Measurements from ENCODE around the gene CDK5RAP2. TPM values are rescaled to one million over a fixed set of nuclear protein-coding genes. Genes with fewer than 3 reads are reported as not detected.
"Not testable (repeated sequence)": the region's sequence is repeated elsewhere in the genome, so short reads cannot be mapped to it uniquely, and the experiment has no call there.

Gene CDK5RAP2
- total RNA-seq, 4 donors from 2014 or later, result 41.6 to 77.2 (median 43.2) TPM

DNA sequence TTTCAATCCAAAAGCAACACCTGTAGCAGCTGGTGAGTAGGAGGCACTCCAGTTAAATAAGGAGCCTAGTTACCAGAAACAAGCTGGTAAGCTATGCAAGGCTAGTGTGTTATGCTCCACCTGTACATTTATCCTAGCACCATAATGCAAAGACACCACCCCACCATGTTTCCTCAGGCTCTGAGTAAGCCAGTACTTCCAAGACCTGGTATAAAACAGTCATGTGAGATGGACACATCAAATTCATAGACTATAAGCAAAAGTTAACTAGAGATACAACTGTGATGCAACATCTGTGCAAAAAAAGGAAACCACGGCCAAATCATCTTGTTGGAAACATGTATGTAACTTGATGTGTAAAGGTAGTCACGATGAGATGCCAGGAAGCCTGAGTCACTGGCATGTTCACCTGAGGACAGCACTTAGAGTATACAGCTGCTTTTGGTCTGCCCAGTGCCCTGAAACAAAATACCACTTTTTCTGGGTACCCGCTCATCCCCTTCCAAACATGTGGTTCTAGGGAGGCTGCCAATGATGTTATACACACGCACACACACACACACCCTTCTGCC lies 66.1 kb downstream of the CDK5RAP2 start:
- H3K4me1 ChIP-seq, result no peaks in the 10 kb centered on the region
- H3K4me3 ChIP-seq, result no peak overlapping the region
- H3K9me3 ChIP-seq, result no peaks in the 10 kb centered on the region
- H3K27ac ChIP-seq, result no peak overlapping the region
- TF ChIP-seq, protein P1, sequence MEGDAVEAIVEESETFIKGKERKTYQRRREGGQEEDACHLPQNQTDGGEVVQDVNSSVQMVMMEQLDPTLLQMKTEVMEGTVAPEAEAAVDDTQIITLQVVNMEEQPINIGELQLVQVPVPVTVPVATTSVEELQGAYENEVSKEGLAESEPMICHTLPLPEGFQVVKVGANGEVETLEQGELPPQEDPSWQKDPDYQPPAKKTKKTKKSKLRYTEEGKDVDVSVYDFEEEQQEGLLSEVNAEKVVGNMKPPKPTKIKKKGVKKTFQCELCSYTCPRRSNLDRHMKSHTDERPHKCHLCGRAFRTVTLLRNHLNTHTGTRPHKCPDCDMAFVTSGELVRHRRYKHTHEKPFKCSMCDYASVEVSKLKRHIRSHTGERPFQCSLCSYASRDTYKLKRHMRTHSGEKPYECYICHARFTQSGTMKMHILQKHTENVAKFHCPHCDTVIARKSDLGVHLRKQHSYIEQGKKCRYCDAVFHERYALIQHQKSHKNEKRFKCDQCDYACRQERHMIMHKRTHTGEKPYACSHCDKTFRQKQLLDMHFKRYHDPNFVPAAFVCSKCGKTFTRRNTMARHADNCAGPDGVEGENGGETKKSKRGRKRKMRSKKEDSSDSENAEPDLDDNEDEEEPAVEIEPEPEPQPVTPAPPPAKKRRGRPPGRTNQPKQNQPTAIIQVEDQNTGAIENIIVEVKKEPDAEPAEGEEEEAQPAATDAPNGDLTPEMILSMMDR (IDR thresholded peaks at IDR 0.05), result no peak
- TF ChIP-seq EP300 (IDR thresholded peaks at IDR 0.05), result no peak
- TF ChIP-seq POLR2AphosphoS5 (IDR thresholded peaks at IDR 0.05), result no peak
- TF ChIP-seq POLR2A (IDR thresholded peaks at IDR 0.05), result no peak
- 91 to 100% methylated on average over 3 to 4 of the region's 4 CpGs for WGBS, 2 donors (ENCODE audit: low coverage in 1 of 2)
- H3K36me3 ChIP-seq, result peaks cover 0 to 97% of the 10 kb centered on the region in 2 donors
- ATAC-seq, result no peak
- no peaks in the 10 kb centered on the region for H3K27me3 ChIP-seq

DNA sequence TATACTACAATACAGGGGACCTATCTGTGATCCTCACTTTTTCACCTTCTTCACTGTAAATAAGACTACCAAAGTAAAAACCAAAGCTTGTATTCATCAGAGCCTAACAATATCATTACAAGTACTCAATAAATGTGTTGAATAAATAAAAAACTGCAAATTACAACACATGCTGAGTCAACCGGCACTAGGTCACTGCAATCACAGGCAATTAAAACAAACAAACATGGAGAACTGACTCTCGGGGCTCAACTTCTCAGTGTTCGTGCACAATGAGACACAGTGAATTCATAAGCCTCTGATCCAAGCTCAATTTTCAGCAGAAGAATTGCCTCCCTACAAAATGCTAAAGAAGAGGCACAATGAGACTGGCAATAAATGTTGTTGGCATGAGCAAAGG lies 69.2 kb downstream of the CDK5RAP2 start:
- 89 to 94% methylated on average over 3 of the region's 3 CpGs for WGBS, 2 donors (ENCODE audit: low coverage in 1 of 2)

DNA sequence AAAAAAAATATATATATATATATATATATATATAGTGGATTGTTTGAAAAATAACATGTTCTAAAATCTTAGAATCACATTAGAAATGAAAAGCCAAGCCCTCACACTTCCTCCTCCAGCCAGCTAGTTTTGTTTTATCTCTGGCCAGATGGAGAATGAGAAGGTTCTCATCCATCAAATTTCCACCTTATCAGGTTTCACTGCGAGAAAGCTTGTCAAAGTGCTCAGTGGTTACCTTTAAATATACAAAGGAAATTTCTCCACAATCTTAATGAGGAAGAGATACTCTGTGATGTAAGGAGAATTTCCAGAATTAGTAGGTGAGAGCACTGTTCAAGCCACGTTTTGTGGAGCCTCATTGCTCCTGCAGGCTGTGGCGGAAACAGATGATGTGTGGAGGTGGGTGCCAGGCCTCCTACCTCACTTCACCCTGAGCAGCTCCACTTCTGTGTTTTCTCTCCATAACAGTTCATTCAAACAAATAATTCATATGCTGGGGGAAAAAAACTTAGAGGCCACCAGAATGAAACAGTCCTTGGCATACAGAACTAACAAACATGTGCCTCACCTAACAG lies 71.9 kb downstream of the CDK5RAP2 start:
- peaks cover 0 to 82% of the 10 kb centered on the region in 2 donors for H3K36me3 ChIP-seq
- TF ChIP-seq POLR2AphosphoS5 (IDR thresholded peaks at IDR 0.05), result no peak
- TF ChIP-seq, protein P1 (IDR thresholded peaks at IDR 0.05), result no peak
- no peak for TF ChIP-seq POLR2A (IDR thresholded peaks at IDR 0.05)
- TF ChIP-seq EP300 (IDR thresholded peaks at IDR 0.05), result no peak
- H3K4me3 ChIP-seq, result no peak overlapping the region
- no peak overlapping the region for H3K27ac ChIP-seq
- H3K27me3 ChIP-seq, result no peaks in the 10 kb centered on the region
- 74 to 77% methylated on average over 3 of the region's 3 CpGs for WGBS, 2 donors (ENCODE audit: low coverage in 1 of 2)
- no peak for ATAC-seq
- peaks cover 0 to 8% (median 0%) of the 10 kb centered on the region in 3 donors for H3K9me3 ChIP-seq
- no peaks in the 10 kb centered on the region for H3K4me1 ChIP-seq

More for the DNA sequence above, 69.2 kb downstream of the CDK5RAP2 start:
- no peak overlapping the region for H3K4me3 ChIP-seq
- H3K27ac ChIP-seq, result no peak overlapping the region
- peaks cover 0 to 95% of the 10 kb centered on the region in 2 donors for H3K36me3 ChIP-seq
- H3K27me3 ChIP-seq, result no peaks in the 10 kb centered on the region
- H3K4me1 ChIP-seq, result no peaks in the 10 kb centered on the region
- TF ChIP-seq EP300 (IDR thresholded peaks at IDR 0.05) (no peak), POLR2A (IDR thresholded peaks at IDR 0.05) (no peak), POLR2AphosphoS5 (IDR thresholded peaks at IDR 0.05) (no peak)
- TF ChIP-seq, protein P1 (IDR thresholded peaks at IDR 0.05), result no peak
- ATAC-seq, result no peak
- peaks cover 0 to 7% (median 0%) of the 10 kb centered on the region in 3 donors for H3K9me3 ChIP-seq

DNA sequence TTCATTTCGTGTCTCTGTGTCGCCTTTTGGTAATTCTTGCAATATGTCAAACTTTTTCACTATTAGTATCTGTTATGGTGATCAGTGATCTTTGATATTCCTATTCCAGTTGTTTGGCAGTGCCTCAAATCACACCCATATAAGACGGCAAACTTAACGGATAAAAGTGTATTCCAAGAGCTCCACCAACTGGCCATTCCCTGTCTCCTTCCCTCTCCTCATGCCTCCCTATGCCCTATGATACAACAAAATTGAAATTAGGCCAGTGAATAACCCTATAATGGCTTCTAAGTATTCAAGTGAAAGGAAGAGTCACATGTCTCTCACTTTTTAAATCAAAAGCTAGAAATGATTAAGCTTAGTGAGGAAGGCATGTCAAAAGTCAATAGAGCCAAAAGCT lies 74.8 kb downstream of the CDK5RAP2 start:
- no peak overlapping the region for H3K27ac ChIP-seq
- H3K9me3 ChIP-seq, result peaks cover 0 to 8% (median 0%) of the 10 kb centered on the region in 3 donors
- ATAC-seq, result no peak
- H3K4me1 ChIP-seq, result no peaks in the 10 kb centered on the region
- TF ChIP-seq POLR2A (IDR thresholded peaks at IDR 0.05), result no peak
- TF ChIP-seq, protein P1 (IDR thresholded peaks at IDR 0.05), result no peak
- TF ChIP-seq EP300 (IDR thresholded peaks at IDR 0.05), result no peak
- no peak for TF ChIP-seq POLR2AphosphoS5 (IDR thresholded peaks at IDR 0.05)
- H3K36me3 ChIP-seq, result peaks cover 0 to 81% of the 10 kb centered on the region in 2 donors
- 80 to 100% methylated on average over 1 to 4 of the region's 4 CpGs for WGBS, 2 donors (ENCODE audit: low coverage in 1 of 2)
- no peaks in the 10 kb centered on the region for H3K27me3 ChIP-seq
- no peak overlapping the region for H3K4me3 ChIP-seq

DNA sequence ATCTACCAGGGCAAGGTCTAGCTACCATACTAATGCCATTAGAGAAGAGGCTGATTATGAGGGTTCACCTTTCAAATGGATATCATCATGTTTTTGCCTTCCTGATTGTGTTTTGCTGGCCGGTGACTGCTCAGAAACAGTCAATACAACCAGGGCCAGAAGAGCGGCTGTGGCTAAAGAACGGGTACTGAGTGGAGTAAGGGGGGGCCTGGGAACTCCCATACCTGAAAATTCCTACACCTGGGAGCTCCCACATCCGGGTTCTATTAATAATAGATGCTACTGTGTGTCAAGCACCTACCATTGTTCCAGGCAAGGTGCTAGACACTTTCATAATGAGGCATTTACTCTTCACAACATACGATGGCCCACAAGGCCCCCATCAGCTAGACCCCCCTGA lies 79.2 kb downstream of the CDK5RAP2 start:
- no peak overlapping the region for H3K4me3 ChIP-seq
- H3K27me3 ChIP-seq, result no peaks in the 10 kb centered on the region
- ATAC-seq, result no peak
- no peaks in the 10 kb centered on the region for H3K4me1 ChIP-seq
- TF ChIP-seq, protein P1 (IDR thresholded peaks at IDR 0.05), result no peak
- TF ChIP-seq POLR2A (IDR thresholded peaks at IDR 0.05), result no peak
- no peak for TF ChIP-seq POLR2AphosphoS5 (IDR thresholded peaks at IDR 0.05)
- TF ChIP-seq EP300 (IDR thresholded peaks at IDR 0.05), result no peak
- H3K36me3 ChIP-seq, result peaks cover 0 to 41% of the 10 kb centered on the region in 2 donors
- H3K27ac ChIP-seq, result no peak overlapping the region
- WGBS, 2 donors (ENCODE audit: low coverage in 1 of 2), result 94 to 98% methylated on average over 3 to 5 of the region's 5 CpGs
- H3K9me3 ChIP-seq, result peaks cover 0 to under 1% (median 0%) of the 10 kb centered on the region in 3 donors

DNA sequence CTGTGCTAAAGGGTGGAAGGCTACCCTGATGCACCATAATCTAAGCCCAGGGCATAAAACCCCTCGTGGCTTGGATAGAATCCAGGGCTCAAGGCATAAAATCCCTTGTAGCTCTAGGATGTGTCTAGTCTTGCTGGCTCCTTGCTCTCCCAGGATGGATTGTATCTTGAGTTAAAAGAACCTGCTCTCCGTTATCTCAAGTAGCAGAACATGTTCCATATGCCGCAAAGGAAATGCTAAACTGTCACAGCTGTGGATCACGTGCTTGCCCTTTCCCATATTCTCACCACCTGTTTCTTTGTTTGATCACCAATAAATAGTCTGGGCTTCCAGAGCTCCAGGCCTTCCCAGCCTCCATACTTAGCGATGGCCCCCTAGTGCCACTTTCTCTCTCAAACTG lies 82.1 kb downstream of the CDK5RAP2 start:
- not testable (repeated sequence) for H3K27ac ChIP-seq, H3K9me3 ChIP-seq, H3K4me3 ChIP-seq, H3K27me3 ChIP-seq, H3K4me1 ChIP-seq, ATAC-seq
- H3K36me3 ChIP-seq, result peaks cover 0 to 30% of the 10 kb centered on the region in 2 donors
- 88 to 95% methylated on average over 4 to 5 of the region's 5 CpGs for WGBS, 2 donors (ENCODE audit: low coverage in 1 of 2)

DNA sequence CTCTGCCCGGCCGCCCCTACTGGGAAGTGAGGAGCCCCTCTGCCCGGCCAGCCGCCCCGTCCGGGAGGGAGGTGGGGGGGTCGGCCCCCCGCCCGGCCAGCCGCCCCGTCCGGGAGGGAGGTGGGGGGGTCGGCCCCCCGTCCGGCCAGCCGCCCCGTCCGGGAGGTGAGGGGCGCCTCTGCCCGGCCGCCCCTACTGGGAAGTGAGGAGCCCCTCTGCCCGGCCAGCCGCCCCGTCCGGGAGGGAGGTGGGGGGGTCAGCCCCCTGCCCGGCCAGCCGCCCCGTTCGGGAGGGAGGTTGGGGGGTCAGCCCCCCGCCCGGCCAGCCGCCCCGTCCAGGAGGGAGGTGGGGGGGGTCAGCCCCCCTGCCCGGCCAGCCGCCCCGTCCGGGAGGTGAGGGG lies 83.5 kb downstream of the CDK5RAP2 start:
- not testable (repeated sequence) for H3K27me3 ChIP-seq, H3K9me3 ChIP-seq, H3K4me3 ChIP-seq, H3K4me1 ChIP-seq, ATAC-seq, H3K27ac ChIP-seq
- no CpG with 5 or more reads among the region's 37 CpGs for WGBS, 2 donors (ENCODE audit: low coverage in 1 of 2)
- H3K36me3 ChIP-seq, result peaks cover 0 to 16% of the 10 kb centered on the region in 2 donors
